DOHH2 (cell line): ENCODE data around the gene KARS1.
"Not testable (repeated sequence)": the region's sequence is repeated elsewhere in the genome, so short reads cannot be mapped to it uniquely, and the experiment has no call there.

Experiments
- EZH2phosphoT487 ChIP-seq: fragments of 200-600 bp; sonication (generic); IDR thresholded peaks from 2 replicates; pipeline ENCODE4 v1.6.1; 2017; ENCODE audit warnings: borderline replicate concordance, mild to moderate bottlenecking, antibody characterized with exemption, low read length, moderate library complexity, mixed read lengths
- TF ChIP-seq, protein P1 (sequence below): fragments of 200-600 bp; sonication (generic); IDR thresholded peaks from one replicate; pipeline ENCODE4 v1.5.1; 2014; ENCODE audit warnings: antibody characterized with exemption, mild to moderate bottlenecking, low read depth, low read length; ENCODE audit not compliant: poor library complexity, severe bottlenecking

DNA sequence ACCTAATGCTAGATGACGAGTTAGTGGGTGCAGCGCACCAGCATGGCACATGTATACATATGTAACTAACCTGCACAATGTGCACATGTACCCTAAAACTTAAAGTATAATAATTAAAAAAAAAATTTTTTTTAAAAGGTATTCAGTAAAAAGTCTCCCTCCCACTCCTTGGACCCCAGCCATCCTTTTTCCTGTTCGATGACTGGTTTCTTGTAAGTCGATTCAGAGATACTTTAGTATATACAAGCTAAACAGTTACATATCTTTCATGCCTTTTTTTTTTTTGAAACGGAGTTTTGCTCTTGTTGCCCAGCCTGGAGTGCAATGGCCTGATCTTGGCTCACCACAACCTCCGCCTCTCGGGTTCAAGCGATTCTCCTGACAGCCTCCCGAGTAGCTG, 55.5 kb downstream of the KARS1 start:
- TF ChIP-seq, protein P1, sequence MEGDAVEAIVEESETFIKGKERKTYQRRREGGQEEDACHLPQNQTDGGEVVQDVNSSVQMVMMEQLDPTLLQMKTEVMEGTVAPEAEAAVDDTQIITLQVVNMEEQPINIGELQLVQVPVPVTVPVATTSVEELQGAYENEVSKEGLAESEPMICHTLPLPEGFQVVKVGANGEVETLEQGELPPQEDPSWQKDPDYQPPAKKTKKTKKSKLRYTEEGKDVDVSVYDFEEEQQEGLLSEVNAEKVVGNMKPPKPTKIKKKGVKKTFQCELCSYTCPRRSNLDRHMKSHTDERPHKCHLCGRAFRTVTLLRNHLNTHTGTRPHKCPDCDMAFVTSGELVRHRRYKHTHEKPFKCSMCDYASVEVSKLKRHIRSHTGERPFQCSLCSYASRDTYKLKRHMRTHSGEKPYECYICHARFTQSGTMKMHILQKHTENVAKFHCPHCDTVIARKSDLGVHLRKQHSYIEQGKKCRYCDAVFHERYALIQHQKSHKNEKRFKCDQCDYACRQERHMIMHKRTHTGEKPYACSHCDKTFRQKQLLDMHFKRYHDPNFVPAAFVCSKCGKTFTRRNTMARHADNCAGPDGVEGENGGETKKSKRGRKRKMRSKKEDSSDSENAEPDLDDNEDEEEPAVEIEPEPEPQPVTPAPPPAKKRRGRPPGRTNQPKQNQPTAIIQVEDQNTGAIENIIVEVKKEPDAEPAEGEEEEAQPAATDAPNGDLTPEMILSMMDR = not testable (repeated sequence)
- not testable (repeated sequence) for TF ChIP-seq EZH2phosphoT487
